Jurkat, Clone E6-1 (cell line): ENCODE data around the gene BBS9.

ENCODE experiments used
- DNase-seq: peaks from one replicate; pipeline ENCODE4 v3.0.0-alpha.2; 2011; ENCODE audit warnings: low read depth, low spot score
- H3K4me3 ChIP-seq: 2 replicates; pipeline ENCODE4 v1.5.1; 2011; ENCODE audit warnings: mild to moderate bottlenecking, low read length, control low read depth, moderate library complexity

Gene BBS9

GRCh38 chr7:33326485-33326848 lies 197.1 kb downstream of the BBS9 start:
- DNase-seq, result no peak
- H3K4me3 ChIP-seq, result no peak overlapping the region

DNA sequence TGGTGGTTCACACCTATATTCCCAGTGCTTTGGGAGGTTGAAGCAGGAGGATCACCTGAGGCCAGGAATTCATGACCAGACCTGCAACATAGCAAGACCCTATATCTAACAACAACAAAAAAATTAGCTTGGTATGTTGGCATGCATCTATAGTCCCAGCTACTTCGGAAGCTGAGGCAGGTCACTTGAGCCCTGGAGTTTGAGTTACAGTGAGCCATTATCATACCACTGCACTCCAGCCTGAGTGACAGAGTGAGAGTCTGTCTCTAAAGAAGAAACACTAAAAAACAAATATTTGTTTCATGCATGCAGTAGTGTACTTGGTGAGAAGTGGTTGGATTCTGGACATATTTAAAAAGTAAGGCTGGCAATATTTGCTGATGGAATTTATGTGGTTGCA lies 198.1 kb downstream of the BBS9 start:
- H3K4me3 ChIP-seq, result no peak overlapping the region

GRCh38 chr7:33334349-33334748 lies 205.0 kb downstream of the BBS9 start:
- peak; percentile 11 for DNase-seq
- H3K4me3 ChIP-seq, result no peak overlapping the region

More for the DNA sequence above, 198.1 kb downstream of the BBS9 start:
- DNase-seq, result no peak

GRCh38 chr7:33336820-33337219 lies 207.5 kb downstream of the BBS9 start:
- no peak for DNase-seq
- H3K4me3 ChIP-seq, result no peak overlapping the region

GRCh38 chr7:33339074-33339790 lies 209.9 kb downstream of the BBS9 start:
- no peak overlapping the region for H3K4me3 ChIP-seq
- DNase-seq, result no peak

GRCh38 chr7:33346055-33346454 lies 216.7 kb downstream of the BBS9 start:
- no peak for DNase-seq
- no peak overlapping the region for H3K4me3 ChIP-seq

GRCh38 chr7:33350577-33350976 lies 221.2 kb downstream of the BBS9 start:
- DNase-seq, result no peak
- no peak overlapping the region for H3K4me3 ChIP-seq

- H3K4me3 ChIP-seq, result no peak overlapping the region
- no peak for DNase-seq
Measured at GRCh38 chr7:33351709-33352108, 222.3 kb downstream of the BBS9 start.

GRCh38 chr7:33354201-33354600 lies 224.8 kb downstream of the BBS9 start:
- no peak for DNase-seq
- no peak overlapping the region for H3K4me3 ChIP-seq

DNA sequence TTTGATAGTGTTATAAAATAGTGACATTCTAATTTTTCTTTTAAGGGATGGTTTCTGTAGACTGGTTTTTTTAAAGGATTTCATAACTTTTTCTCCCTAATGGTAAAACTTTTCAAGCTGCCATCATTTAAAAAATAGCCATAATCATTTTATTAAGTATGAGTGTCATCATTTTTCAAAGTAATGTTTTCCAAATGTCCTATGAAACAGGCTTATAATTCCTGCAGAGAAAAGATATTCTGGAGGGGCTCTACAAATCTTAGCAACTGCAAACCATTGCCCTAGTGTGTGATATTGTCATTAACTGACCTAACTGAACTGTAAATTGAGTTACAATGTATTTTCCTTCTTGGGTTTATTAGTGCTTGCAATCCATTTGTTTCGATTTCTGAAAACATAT lies 226.0 kb downstream of the BBS9 start:
- no peak for DNase-seq

DNA sequence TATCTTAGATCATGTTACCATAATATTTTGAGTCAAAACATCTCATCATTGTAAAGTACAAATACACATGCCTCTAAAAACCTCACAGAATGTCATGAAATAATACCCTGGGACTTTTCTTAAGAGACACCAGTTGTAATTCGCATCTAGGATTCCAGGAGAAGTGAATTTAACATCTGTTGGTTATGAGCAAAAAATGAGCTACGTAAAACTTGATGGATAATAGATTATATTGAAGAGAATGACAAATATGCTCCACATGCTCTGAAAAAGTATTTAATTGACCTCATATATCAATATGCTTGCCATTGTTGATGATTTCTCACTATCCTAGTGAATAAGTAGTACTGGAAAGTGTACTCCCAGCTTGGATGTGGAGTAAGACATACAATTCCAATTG lies 227.0 kb downstream of the BBS9 start:
- H3K4me3 ChIP-seq, result no peak overlapping the region
- no peak for DNase-seq

More for the DNA sequence above, 226.0 kb downstream of the BBS9 start:
- H3K4me3 ChIP-seq, result no peak overlapping the region

DNA sequence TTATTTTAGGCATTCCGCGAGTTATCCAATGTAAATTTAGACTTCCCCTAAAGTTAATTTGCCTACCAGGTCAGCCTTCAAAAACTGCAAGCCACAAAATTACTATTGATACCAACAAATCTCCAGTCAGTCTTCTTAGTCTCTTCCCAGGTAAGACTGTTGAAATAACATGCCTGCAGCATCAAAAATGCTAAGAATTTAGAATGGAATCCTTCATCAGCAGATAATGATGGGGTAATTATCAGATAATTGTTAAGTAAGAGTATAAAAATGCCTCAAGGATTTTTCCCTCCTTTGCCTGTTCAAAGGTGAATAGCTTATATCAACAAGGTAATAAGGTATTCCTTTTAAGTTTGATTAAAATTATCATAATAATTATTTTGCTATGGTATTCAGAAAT lies 228.5 kb downstream of the BBS9 start:
- DNase-seq, result no peak
- no peak overlapping the region for H3K4me3 ChIP-seq

DNA sequence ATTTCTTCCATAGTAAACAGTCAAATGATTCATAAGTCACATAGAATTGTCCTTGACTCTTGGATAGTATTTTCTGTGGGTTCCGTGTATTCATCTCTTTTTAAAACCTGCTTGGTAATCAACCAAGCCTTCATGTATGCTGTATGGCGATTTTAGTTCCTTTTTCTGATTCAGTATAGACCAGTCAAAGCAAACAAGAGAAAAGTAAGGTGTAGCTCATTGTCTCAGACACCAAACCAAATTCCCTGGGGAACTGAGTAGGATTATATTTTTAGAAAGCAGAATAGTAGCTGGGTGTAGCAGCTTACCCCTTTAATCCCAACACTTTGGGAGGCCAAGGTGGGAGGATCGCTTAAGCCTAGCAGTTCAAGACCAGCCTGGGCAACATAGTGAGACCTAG lies 240.5 kb downstream of the BBS9 start:
- no peak for DNase-seq
- H3K4me3 ChIP-seq, result no peak overlapping the region

GRCh38 chr7:33373195-33373594 lies 243.8 kb downstream of the BBS9 start:
- DNase-seq, result no peak
- H3K4me3 ChIP-seq, result no peak overlapping the region

DNA sequence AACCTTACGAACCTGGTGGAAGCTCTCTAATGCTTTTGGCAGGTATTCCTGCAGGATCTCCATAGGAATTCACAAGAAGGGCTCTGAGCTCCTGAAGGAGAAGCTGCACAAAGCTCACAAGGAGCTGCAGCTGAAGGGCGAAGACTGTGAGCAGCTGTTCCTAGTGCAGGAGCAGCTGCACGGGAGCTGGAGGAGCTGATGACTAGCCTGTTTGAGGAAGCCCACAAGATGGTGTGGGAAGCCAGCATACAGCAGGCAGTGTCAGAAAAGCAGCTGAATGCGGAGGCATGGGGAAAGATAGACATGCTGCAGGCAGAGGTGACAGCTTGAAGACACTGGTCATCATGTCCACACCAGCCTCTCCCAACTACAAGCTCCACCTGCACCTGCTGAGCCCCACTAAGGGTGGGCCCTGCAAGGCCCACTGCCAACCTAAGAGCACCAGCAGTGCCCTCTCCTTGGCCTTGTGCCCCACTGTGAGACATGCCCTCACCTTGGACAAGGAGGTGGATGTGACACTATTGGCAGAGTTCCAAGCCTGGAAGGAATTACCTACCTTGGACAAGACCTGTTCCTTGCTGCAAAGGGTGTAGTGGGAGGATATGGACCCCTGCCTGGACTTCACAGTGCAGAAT lies 250.6 kb downstream of the BBS9 start:
- DNase-seq, result no peak
- H3K4me3 ChIP-seq, result no peak overlapping the region

GRCh38 chr7:33388332-33388731 lies 259.0 kb downstream of the BBS9 start:
- no peak overlapping the region for H3K4me3 ChIP-seq
- no peak for DNase-seq

- no peak overlapping the region for H3K4me3 ChIP-seq
- DNase-seq, result no peak
Measured at GRCh38 chr7:33392148-33392547, 262.8 kb downstream of the BBS9 start.

- no peak overlapping the region for H3K4me3 ChIP-seq
- DNase-seq, result peak; percentile 12
Measured at GRCh38 chr7:33393770-33394169, 264.4 kb downstream of the BBS9 start.

- DNase-seq, result no peak
- H3K4me3 ChIP-seq, result no peak overlapping the region
Measured at GRCh38 chr7:33395340-33395739, 266.0 kb downstream of the BBS9 start.

GRCh38 chr7:33399528-33400213 lies 270.3 kb downstream of the BBS9 start:
- no peak for DNase-seq
- no peak overlapping the region for H3K4me3 ChIP-seq

GRCh38 chr7:33400214-33400538 lies 270.8 kb downstream of the BBS9 start:
- DNase-seq, result no peak
- H3K4me3 ChIP-seq, result no peak overlapping the region
